ENCODE measurements around the gene GATAD2A. TPM values are rescaled to one million over a fixed set of nuclear protein-coding genes. Genes with fewer than 3 reads are reported as not detected.
"Not testable (repeated sequence)": the region's sequence is repeated elsewhere in the genome, so short reads cannot be mapped to it uniquely, and the experiment has no call there.

GATAD2A gene
- total RNA-seq, 1 experiment from 2014 or later, result 96.7 TPM

DNA sequence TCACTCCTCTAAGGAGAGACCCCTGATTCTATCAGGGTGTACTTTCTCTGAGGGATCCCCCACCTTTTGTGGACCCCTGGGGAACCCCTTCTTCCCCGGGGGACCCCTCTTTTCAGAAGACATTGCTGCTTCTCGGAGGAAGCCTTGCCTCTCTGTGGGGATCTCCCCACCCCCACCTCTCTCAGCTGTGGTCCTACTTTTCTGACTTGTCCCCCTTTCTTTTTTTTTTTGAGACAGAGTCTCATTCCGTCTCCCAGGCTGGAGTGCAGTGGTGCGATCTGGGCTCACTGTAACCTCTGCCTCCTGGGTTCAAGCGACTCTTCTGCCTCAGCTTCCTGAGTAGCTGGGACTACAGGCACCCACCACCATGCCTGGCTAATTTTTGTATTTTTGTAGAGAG is 18.4 kb upstream of the GATAD2A start:
- no peak for DNase-seq (ENCODE audit: low spot score)

DNA sequence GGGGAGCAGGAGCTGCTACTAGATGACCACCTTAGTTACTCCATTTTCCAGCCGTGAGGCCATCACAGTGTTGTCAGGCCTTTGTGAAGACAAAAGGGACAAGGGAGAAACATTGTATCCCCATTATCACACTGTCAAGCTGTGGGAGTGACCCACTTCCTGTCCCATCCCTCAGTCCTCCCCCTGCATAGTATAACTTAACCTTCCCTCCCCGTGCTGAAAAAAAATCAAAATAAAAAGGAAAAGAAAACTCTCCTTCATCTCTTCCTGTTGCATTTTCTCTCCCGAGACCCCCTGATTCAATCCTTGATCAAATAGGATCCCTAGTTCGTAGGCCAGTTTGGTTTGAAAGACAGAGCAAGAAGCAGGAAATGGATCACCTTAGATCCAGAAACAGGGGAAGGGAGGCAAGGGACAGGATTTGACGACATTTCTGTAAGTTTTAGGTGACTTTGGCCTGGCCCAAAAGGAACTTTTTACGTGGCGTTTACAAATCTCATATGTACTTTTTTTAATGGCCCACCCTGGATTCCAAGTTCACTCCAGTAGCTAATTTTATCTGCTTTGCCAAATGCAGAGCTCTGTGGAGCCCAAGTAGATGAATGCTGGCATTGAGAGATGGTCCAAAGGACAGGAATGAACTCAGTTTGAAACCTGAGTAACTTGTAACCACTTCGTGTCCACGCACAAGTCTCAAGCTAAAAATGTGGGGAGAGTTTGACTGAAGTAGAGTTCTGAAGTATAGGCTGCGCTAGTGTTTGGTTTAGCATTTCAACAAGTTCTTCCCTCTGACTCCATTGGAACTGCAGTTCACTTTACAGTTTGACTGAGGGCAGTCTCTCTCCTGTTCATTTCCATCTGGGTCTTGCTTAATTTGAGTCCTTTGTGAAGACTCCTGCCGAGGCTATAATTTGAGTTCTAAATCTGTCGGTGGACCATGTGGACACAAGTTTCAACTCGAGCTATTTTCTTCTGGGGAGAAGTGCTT is 16.6 kb upstream of the GATAD2A start:
- DNase-seq (ENCODE audit: low spot score), result no peak

DNA sequence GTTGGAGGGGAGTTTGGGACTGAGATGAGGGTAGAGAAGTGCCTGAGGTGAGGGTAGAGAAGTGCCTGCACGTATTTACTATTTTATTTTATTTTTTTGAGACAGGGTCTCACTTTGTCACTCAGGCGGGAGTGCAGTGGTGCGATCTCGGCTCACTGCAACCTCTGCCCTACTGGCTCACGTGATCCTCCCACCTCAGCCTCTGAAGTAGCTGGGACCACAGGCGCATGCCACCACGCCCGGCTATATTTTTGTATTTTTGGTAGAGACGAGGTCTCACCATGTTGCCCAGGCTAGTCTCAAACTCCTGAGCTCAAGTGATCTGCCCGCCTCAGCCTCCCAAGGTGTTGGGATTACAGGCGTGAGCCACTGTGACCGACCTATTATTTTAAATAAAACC is 15.8 kb upstream of the GATAD2A start:
- not testable (repeated sequence) for DNase-seq (ENCODE audit: low spot score)

DNA sequence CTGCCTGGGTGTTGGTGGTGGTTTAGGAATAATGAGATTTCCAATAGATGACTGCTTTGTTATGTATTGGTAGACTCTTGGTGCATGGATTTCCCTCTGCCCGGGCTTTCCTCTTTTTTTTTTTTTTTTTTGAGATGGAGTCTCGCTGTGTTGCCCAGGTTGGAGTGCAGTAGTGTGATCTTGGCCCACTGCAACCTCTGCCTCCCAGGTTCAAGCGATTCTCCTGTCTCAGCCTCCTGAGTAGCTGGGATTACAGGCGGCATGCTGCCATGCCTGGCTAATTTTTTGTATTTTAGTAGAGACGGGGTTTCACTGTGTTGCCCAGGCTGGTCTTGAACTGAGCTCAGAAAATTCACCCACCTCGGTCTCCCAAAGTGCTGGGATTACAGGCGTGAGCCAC is 11.1 kb upstream of the GATAD2A start:
- DNase-seq (ENCODE audit: low spot score), result not testable (repeated sequence)

DNA sequence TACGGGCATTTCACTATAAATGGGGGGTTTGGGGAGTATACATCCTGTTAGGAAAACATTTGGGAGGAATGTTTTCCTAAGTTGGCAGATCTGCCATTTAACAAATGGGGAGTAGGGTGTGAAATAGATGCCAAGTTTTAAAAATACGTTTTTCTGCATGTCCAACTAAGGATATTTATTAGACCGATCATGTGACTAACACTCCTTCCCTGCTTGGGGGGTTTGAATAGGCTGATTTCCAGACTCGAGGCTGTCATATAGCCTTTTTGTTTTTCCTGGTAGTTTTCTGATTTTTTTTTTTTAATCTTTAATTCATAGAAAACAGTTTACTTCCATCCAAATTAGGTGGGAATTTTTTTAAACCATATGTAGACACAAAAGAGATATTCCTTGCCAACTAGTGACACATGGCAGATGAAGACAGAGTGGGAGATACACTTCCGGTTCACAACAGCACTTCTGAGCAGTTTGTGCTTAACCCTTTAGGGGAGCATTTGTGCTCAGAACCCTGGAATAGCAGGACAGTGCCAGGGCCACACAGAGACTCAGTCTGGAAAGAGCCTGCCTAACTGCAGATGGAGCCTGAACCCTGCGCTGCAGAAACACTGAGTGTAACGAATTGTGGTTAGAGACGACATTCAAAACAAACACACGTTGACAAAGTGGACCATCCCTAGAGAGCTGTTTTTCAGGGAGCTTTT is 5.6 kb upstream of the GATAD2A start:
- DNase-seq (ENCODE audit: low spot score), result no peak

DNA sequence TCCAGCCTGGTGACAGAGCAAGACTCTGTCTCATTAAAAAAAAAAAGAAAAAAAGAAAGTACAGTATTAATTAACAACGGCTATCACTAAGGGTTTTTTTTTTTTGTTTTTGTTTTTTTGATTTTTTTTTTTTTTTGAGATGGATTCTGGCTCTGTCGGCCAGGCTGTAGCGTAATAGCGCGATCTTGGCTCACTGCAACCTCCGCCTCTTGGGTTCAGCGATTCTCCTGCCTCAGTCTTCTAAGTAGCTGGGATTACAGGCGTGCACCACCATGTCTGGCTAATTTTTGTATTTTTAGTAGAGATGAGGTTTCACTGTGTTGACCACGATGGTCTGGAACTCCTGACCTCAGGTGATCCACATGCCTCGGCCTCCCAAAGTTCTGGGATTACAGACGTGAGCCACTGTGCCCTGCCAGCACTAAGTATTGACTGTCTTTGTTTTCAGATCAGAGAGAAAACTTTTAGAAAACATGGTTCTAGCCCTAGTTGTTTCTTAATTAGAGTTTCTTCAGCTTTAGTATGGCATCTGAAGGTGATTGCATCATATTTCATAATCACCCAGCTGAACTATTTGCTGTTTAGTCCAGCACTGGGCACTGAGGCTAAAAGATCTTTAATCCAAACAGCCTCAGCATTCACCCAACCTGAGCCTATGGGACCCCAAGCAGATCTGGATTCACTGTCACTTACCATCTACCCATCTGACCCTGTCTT is 2.7 kb upstream of the GATAD2A start:
- DNase-seq (ENCODE audit: low spot score), result no peak

DNA sequence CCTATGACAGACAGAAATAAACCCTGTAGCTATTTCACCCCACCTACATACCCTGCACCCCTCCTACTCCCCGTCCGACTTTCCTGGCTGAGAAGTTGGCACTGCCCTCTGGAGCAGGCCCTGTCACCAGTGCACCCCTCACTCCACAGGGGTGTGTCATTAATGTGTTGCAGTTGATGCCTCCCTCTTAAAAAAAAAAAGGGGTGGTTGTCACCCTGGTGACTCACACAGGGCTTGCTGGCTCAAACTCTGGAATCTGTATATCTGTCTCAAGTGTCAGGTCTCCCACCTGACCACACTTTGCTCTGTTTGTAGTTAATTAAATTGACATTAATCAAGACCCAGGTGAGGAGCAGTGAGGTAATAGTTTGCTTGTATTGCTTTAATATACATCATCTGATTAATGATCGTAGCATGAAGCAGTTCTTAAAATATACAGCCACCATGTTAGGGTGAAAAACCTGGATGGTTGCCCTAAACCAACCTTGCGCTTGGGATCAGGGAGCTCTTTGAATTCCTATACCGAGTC is 2.0 kb upstream of the GATAD2A start:
- DNase-seq (ENCODE audit: low spot score), result peak; percentile 12

DNA sequence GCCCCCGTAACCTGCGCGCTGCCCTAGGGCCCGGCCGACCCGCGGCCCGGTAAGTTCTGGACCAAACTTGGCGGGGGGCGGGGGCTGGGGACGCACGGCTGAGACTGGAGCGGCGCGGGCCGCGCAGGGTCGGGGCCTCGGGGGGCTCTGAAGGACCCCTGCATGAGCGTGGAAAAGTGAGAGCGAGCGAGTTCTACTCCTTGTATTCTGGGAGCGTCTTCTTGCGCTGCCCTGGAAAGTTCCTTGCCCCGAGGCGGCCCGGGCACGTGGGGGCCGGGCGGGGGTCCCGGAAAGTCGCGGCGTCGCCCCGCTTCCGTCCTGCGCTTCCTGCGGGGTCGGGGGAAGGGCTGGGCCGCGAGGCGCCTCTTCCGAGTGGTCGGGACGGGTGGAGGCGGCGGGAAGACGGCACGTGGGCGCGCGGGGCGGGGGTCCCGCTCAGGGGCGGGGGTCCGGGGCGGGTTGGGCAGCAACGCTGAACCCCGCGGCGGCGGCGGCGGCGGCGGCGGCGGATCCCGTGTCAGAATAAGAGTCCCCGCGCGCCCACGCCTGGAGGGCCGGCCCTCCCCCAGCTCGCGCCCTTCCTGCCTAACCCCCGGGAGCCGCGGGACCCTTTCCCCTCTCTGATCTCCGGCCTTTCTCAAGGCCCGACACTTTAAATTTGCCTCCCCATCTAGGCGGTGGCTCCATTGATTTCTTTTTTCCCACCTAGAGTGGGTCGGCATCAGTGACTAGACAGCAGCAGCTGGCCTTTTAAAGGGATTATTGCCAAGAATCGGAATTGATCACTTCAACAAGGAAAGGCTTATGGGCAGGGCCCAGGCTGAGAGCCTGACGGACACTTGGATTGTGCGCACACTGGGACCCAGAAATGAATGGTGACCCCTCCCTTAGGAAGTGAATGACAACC is 749 bp downstream of the GATAD2A start:
- DNase-seq (ENCODE audit: low spot score), result no peak

DNA sequence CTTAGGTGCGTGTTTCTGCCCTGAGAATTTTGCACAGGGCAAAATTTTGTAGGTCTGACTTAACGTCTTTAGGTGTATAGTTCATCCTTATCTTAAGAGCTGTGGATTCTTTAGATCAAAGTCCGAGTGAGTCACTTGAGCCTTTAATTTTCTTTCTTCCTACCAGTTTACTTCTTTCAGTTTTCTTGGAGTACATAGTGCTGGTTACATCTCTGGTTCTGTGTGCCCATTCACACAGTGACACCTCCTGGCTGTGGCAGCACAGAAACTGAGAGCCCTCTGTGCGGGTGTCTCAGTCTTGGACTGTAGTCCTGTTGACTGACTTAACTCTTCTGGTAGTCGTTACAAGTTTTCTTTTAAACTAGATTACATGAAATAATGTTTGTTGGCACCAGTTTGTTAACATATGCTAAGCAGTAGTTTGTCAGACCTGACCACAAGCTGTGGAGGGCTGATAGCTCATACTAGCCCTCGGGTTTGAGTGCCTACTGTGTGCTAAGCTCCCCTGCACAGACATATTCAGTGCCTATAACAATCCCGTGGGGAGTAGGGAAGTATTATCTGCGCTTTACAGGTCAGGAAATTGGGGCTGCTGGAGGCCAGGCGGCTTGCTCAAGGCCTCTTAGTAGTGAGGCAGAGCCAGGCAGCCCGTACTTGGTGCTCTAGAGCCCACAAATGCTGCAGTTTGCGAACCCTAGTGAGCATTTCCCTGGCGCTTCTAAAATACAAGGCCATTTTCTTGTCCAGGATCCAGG is 1.6 kb downstream of the GATAD2A start:
- peak; percentile 59 for DNase-seq (ENCODE audit: low spot score)

DNA sequence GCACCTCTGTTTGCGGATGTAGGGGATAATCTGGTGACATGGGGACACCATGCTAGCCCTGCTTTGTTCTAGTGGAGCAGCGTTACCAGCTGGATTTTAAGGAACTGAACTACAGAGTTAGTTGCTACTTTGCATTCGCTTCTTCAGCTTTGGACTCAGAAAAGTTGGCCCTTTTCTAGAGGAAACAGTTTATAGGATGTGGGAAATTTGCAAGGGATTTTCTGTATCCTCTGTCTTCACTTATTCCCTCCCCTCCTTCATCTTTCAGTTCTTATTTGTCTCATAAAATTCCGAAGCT is 2.1 kb downstream of the GATAD2A start:
- no peak for DNase-seq (ENCODE audit: low spot score)

DNA sequence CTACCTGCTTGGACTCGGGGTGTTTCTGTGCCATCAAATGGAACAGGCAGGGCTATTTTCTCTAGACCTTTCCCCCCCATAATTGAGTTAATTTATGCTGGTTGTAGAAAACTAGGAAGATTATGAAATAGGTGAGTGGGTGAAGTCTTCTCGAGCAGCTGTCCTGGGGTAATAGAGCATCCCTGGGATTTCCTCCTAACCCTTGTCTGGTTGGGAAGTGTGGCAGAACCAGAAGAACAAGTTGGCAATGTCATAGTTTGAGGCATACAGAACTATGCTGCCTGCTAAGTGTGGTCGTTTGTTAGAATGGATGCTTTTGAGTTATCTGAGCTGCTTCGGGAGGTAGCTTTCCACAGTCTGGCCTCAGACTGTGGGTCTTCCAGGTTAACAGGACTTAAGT is 3.7 kb downstream of the GATAD2A start:
- peak; percentile 38 for DNase-seq (ENCODE audit: low spot score)

DNA sequence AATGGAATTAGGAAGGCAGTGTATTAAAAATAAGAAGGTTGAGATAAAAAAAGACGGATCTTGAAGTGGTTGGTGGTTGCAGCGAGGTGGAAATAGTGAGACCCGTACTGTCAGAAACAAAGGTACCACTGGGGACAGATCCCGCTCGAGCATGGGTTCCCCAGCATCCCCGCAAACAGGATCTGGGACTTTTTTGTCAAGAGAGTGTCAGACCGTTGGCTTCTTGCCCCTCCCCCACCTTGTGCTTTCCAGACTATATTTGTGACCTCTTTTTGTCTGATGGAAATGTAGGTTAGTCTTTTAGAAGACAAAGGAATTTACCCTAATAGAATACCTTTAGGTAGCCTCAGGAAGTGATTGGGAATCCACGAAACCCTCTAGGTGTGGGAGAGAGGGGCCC is 4.2 kb downstream of the GATAD2A start:
- no peak for DNase-seq (ENCODE audit: low spot score)

DNA sequence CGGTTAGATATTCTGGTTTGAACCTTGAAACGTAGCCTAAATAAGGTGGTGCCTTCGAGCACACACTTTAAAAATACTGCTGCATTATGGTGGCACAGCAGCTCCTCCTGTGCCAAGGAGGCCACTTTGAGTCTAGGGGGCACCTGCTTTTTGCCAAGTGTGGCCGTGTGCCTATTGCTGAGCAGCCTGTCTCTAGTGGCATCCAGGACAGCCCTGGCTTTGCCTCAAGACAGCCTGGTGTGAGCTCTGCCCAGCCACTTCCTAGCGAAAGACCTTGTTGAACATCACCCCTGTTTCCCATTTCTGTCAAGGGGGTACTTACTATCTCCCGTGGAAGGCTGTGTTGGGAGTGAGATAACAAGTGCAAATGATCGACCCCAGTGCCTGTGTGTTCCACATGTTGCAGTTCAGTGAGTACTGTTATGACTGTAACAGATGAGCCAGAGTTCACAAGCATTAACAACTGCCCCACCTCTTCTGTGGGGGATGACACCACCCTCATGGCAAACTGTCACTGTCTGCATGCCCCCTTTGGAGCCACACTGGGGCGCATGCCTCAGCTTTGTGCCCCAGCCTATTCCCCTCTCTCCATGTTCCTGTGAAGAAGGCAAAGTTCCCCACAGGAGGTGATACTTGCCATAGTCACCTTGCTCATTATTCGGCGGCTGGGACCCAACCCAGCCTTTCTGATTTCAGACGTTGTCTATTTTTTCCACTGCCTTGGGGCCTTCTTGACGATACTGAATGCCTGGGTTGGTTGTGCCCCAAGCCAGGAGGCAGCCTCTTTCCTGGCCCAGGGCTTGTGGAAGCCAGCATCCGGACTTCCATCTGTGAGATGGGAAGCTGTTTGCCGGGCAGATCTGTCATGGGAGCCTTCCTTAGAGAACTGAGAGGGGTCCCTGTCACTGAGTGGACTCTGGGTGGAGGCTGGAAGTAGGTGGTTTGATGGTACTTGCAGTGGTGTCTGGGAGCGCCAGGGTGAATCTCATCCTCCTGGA is 5.4 kb downstream of the GATAD2A start:
- no peak for DNase-seq (ENCODE audit: low spot score)

DNA sequence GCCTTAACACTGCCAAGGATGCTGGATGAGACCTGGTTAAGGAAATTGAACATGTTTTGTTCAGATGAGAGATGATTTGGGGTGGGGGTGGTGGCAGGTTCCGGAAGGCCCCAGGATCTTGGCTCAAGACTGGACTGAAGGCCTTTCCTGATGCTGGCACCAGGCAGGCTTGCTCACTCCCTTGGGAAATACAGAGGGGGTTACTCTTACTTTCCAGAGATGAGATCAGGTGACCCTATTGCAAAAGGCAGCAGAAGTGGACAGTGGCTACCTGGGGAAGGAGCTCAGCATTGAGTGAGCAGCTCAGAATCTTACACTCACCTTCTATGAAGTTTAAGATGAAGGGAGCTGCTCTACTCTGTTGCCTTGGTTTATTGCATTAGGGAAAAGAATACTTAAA is 10.8 kb downstream of the GATAD2A start:
- DNase-seq (ENCODE audit: low spot score), result no peak

DNA sequence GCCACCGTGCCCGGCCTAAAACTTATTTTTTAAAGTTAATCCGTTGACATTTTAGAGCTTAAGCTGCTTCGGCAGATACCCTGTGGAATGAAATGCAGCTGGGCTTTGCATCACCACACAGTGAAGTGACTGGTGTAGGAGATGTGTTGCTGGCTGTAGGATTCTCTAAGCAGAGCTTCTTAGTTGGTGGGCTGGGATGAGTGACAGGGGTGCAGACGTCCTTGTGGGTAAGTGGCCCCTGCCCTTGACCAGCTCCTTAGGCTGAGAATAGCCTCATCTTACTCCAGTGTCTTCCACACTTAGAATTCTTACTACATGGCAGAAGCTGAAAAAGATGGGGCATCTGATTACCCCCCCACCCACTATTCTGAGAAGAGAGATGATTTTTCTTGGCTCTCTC is 11.6 kb downstream of the GATAD2A start:
- no peak for DNase-seq (ENCODE audit: low spot score)

DNA sequence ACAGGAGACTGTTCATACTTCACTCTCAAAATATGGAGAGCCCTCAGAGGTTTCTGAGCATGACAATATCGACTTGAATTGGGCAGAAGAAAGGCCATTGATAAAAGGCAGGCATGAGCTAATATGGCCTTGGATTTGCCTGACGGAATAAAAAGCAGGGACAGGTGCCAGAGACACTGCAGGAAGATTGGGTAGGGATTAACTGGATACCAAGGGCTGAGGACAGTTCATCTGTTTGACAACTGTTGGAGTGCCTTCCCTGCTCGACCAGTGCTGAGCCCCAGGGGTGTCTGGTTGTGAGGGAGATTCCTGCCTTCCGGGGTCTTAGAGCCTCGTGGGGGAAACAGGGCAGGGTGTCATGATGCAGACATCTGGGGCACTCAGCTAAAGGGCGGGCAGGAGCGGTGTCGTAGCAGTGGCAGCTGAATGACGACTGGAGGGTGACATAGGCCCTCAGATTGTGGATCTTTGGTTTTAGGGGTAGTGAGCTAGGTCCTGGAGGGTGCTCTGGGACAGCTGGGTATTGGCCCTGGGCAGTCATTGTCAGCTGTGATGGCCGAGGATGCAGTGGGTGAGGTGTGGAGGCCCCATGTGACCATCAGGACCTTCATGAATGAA is 12.3 kb downstream of the GATAD2A start:
- DNase-seq (ENCODE audit: low spot score), result no peak

DNA sequence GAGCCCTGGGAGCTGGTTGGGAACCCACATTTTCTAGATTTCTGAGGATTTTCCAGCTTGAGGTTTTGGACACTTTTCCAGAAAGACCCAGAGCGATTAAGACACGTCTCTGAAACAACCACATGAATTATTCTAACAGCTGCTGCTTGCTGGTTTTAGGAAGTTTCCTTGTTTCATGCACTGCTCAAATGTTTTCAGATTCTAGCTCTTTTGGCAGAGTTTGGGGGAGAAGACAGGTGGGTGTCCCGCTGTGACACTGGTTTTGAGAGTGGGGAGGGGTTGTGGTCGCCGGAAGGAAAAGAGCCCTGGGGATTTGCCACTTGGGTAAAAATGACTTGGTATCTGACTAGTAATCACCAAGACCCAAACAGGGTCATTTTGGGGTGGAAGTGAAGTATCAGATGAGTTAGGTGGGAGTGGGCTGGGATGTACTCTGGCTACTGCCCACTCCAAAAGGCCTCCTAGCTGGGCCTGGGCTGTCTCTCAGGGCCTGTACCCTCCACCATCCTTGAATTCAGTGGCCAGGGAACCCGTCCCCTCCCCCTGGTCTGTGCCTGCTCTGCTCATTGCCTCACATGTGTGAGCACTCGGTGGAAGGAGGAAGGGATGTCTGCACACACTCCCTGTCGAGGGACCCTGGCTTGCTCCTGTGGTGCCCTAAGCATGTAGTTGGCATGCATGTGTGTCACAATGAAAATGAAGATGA is 13.2 kb downstream of the GATAD2A start:
- no peak for DNase-seq (ENCODE audit: low spot score)

Measured in HT-29 (cell line).